ENCODE measurements around the gene BARHL2.

- TF ChIP-seq, protein P1, sequence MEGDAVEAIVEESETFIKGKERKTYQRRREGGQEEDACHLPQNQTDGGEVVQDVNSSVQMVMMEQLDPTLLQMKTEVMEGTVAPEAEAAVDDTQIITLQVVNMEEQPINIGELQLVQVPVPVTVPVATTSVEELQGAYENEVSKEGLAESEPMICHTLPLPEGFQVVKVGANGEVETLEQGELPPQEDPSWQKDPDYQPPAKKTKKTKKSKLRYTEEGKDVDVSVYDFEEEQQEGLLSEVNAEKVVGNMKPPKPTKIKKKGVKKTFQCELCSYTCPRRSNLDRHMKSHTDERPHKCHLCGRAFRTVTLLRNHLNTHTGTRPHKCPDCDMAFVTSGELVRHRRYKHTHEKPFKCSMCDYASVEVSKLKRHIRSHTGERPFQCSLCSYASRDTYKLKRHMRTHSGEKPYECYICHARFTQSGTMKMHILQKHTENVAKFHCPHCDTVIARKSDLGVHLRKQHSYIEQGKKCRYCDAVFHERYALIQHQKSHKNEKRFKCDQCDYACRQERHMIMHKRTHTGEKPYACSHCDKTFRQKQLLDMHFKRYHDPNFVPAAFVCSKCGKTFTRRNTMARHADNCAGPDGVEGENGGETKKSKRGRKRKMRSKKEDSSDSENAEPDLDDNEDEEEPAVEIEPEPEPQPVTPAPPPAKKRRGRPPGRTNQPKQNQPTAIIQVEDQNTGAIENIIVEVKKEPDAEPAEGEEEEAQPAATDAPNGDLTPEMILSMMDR (IDR thresholded peaks at IDR 0.05), result no peak
- TF ChIP-seq POLR2A (IDR thresholded peaks at IDR 0.05; ENCODE audit: low read length) (no peak), CEBPB (IDR thresholded peaks at IDR 0.05) (no peak), RAD21 (conservative IDR thresholded peaks at IDR 0.05 in 1 of 2, IDR thresholded peaks at IDR 0.05 in 1 of 2) (no peak), CBX8 (IDR thresholded peaks at IDR 0.05) (no peak)
- TF ChIP-seq, protein P2, sequence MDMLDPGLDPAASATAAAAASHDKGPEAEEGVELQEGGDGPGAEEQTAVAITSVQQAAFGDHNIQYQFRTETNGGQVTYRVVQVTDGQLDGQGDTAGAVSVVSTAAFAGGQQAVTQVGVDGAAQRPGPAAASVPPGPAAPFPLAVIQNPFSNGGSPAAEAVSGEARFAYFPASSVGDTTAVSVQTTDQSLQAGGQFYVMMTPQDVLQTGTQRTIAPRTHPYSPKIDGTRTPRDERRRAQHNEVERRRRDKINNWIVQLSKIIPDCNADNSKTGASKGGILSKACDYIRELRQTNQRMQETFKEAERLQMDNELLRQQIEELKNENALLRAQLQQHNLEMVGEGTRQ (IDR thresholded peaks at IDR 0.05), result no peak
These were observed 5.4 kb downstream of the BARHL2 start for GRCh38 chr1:90711696-90712095.

Measured in A549 (cell line).